HG02852 (cell line): Measurements from ENCODE around the gene JAGN1.
"Not testable (repeated sequence)": the region's sequence is repeated elsewhere in the genome, so short reads cannot be mapped to it uniquely, and the experiment has no call there.

ENCODE experiments used
- ATAC-seq: cut with Tn5 transposase; IDR thresholded peaks from one replicate; pipeline ENCODE4 v1.9.1; 2021; ENCODE audit warnings: mild to moderate bottlenecking, moderate library complexity; ENCODE audit not compliant: unreplicated experiment

JAGN1 gene

DNA sequence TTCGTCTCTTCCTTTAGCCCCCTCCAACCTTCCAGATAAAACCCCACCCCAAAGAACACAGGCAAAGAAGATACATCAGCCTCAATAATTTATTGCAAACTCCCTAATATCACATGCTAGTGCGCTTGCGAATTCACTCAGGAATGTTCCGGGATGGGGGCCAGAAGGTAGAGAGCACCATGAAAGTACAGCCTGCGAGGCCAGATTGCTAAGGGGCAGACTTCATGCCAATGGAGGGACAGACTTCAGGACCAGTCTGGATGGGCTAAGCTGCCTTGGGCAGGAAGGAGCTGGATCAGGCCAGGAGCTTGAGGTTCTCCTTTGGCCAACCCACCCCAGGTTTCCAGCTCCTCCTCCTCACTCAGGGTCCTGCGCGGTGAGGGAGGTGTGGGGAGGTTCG lies 23.8 kb upstream of the JAGN1 start:
- no peak for ATAC-seq

DNA sequence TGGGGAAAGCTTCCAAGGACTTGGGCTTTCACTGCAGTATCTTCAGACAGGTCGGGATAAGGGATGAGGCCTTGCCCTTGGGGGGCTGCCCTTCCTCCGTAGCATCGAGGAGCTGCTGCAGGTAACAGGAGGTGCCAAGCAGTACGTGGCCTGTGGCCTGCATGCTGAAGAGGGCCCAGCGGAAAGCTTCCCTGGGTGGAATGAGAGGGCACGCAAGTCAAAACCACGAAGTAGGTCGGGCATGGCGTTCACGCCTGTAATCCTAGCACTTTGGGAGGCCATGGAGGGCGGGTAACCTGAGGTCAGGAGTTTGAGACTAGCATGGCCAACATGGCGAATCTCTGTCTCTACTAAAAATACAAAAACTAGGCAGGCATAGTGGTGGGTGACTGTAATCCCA lies 23.3 kb upstream of the JAGN1 start:
- no peak for ATAC-seq

DNA sequence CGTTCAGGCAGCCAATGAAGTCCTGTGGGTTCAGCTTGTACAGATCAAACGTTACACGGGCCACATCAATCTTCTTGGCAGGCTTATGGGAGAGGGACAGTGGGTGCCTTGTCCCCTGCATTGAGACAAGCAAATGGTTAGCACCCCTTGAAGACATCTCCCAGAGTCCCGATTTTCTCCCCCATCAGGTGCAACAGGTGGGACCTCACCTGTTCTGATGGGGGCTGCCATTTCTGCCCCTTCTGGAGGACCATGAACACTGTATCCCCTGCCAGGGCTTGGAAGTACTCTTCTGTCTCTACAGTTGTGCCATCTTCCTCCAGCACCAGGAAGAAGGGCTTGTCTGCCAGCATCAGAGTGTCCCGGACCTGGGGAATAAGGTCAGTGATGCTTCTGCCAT lies 20.5 kb upstream of the JAGN1 start:
- no peak for ATAC-seq

DNA sequence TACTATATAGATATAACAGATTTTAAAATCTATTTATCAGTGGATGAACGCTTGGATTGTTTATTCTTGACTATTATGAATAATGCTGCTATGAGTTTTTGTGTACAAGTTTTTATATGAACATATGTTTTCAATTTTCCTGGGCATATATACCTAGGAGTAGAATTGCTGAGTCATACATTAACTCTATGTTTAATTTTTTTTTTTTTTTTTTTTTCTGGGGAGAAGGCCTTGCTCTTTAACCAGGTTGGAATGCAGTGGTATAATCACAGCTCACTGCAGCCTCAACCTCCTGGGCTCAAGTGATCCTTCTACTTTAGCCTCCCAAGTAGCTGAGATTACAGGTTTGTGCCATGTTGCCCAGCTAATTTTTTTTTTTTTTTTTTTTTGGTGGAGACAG lies 19.4 kb upstream of the JAGN1 start:
- ATAC-seq: no peak

DNA sequence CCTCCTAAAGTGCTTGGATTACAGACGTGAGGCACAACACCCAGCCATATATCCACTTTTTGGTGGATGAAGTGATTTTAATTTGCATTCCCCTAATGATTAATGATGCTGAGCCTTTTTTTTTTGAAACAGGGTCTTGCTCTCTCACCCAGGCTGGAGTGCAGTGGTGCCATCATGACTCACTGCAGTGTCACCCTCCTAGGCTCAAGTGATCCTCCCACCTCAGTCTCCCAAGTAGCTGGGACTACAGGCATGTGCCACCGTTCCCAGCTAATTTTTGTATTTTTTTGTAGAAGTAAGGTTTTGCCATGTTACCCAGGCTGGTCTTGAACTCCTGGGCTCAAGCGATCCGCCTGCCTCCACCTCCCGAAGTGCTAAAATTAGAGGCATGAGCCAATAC lies 18.3 kb upstream of the JAGN1 start:
- ATAC-seq: not testable (repeated sequence)

DNA sequence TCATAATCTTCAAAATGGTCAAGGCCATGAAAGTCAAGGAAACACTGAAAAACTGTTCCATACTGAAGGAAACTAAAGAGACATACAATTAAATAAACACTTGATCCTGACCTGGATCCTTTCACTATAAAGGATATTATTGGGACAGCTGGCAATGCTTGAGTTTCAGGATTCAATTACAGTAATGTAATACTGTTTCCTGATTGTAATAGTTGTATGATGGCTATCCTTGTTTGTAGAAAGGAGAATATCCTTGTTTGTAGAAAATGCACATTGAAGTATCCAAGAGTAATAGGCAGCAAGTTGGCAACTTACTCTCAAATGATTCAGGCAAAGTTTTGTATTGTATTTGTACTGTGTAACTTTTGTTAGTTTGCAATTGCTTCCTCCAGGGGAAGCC lies 15.0 kb upstream of the JAGN1 start:
- ATAC-seq: no peak

DNA sequence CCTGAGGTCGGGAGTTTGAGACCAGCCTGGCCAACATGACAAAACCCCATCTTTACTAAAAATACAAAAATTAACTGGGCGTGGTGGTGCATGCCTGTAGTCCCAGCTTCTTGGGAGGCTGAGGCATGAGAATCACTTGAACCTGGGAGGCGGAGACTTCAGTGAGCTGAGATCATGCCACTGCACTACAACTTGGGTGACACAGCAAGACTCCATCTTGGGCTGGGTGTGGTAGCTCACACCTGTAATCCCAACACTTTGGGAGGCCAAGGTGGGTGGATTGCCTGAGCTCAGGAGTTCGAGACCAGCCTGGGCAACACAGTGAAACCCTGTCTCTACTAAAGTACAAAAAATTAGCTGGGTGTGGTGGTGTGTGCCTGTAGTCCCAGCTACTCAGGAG lies 14.2 kb upstream of the JAGN1 start:
- not testable (repeated sequence) for ATAC-seq

DNA sequence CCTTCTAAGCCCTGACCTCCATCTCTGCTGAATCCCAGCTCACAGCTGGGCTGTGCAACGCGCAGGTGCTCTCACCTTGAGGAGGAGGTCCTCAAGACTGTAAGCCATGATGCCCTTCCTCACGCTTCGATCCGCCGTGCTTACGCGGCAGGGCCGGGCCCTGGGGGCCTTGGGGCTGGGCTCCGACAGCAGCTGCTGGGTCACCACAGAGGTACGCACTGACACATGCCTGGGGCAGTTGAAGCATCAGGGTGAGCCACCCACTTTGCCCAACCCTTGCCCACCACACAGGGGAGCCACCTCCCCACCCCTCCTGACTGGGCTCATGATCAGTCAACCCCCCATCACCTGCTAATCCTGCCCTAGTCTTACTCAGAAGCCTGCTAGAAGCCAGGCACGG lies 13.4 kb upstream of the JAGN1 start:
- no peak for ATAC-seq

DNA sequence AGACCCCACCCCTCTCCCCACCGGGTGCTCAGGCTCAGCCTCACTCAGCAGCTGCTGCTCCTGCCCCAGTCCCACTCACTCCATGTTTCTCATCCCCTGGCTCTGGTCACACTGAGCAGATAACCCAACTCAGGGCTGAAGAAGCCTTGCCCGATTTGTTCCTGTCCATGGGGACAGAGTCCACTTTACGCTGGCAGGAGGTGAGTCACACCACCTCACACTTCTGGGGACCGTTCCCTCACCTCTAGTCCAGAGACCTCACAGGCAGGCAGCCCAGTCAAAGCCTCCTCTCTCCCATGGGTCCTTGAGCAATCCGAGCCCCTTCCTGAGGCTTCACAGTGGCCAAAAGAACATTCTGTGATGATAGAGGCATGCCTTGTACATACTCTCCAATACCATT lies 11.7 kb upstream of the JAGN1 start:
- ATAC-seq: no peak

DNA sequence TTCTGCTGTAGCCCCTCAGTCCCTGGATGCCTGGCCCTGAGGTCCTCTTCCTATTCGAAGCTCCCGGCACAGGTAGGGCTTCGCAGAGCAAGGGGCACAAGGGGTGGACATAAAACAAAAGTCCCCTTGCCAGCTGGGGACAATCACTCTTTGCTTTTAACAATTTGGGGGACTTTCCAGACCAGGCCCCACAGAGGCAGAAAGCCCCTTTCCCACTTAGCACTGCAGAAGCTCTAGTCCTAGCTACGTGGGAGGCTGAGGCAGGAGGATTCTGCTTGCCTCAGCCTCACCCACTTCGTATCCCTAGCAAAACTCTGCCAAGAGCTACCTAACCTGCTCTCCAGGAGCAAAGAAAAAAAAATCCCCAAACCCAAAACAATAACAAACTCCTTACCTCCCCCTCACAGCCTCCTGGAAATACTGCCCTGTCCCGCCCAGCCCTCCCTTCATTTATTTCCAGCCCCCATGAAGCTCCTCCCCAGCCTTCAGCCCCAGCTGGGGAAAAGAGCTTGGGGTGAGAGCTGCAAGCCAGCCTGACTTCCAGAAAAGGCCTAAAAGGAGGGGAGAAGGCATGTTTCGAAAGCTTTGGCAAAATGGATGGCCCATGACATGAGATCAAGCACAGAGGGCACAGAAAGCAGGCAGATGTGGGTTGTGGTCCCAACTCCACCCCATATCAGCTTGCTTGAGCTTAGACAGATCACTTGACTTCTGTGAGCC lies 10.4 kb upstream of the JAGN1 start, which contains the start of gene CIDEC:
CIDEC (minus strand) TSS at position 424 of the 720 bp plus-strand sequence. CDS start 1,767 bp downstream, outside the sequence.
- ATAC-seq: no peak

DNA sequence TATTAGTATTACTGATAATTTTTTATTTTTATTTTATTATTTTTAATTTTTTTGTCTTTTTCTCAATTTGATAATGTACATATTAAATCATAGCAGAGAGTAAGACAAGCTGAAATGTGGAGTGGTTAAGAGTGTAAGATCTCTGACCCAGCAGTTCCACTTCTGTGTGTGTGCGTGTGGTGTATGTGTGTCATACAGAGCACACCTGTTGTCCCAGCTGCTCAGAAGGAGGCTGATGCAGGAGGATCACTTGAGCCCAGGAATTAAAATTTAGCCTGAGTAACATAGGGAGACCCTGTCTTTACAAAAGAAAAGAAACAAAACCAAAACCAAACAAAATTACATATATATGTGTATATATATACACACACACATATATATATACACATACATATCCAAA lies 9.0 kb upstream of the JAGN1 start:
- no peak for ATAC-seq

DNA sequence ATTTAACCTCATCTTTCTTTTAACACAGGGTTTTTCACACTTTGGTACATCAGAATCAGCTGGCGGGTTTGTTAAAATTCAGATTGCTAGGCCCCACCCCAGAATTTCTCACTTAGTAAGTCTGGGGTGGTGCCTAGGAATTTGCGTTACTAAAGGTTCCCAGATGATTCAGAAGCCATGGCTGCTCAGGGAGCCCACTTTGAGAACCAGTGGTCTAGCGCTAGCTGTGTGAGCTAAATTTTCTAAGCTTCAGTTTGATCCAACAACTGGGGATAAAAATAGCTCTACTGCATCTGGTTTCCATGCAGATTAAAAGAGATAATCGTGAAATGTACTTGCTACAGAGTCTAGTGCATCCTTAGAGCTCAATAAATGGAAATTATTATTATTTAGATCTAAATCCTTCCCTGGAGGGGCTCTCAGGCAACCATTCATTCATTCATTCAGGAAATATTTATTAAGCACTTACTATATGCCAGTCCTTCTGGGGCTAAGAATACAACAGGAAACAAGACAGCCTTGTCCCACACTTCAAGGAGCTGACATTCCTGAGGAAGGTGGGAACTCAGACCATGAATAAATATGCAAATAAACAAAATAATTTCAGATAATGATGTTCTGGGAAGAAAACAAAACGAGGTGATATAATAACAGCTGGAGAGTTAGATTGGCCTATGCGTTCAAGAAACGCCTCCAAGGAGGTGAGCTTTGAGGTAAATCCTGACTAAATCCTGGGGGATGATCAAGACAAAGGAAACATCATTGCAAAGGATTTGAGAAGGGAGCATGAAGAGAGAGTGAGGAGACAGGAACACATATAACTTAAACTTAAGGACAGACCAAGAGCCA lies 6.5 kb upstream of the JAGN1 start:
- ATAC-seq: no peak

DNA sequence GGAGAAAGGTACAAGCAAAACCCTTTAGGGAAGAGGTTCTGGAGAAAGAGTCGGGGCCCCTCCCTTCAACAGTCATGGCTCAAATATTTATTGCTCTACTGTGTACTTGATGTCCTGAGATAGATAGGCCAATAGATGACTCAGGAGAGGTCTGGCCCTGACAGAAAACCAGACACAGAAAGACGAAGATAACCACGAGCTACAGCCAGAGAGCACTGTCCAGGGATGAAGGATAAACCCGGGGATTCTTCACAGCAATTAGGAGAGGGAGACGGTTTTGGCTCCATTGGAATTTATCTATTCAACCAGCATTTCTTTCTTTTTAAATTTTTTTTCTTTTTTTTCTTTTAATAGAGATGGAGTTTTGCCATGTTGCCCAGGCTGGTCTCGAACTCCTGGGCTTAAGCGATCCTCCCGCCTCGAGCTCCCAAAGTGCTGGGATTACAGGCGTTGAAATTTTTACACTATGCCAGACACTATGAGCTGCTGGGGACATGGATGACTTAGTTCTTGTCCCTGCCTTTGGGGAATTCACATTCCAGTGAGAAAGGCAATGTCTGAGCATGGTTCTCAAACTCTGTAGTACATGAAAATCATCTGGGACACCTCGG lies 5.8 kb upstream of the JAGN1 start:
- no peak for ATAC-seq

DNA sequence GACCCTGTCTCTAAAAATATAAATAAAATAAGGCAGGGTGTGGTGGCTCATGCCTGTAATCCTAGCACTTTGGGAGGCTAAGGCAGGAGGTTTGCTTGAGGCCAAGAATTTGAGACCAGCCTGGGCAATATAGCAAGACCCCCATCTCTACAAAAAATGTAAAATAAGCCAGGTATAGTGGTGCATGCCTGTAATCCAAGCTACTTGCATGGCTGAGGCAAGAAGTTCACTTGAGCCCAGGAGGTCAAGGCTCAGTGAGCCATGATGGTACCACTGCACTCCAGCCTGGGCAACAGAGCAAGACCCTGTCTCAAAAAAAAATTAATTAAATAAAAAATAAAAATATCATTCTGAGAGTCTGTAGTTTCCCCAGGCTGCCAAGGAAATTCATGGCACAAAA lies 4.1 kb upstream of the JAGN1 start:
- ATAC-seq: no peak

DNA sequence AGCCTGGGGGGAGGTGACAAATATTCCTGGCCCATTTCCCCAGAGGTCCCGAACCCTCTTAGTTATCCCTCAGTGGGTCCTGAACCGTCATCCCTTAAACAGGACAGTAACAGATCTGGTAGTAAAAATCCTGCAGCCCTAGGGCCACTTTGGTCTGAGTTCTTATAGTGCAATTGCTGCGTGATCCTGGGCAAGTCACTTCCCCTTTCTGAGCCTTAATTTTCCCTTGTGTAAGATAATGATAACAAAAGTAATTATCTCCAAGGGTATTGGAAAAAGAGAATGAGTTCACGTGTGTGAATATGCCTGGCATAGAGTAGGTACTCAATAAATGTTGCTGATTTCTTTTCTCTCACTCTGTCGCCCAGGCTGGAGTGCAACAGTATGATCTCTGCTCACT lies 2.9 kb upstream of the JAGN1 start:
- ATAC-seq: no peak

DNA sequence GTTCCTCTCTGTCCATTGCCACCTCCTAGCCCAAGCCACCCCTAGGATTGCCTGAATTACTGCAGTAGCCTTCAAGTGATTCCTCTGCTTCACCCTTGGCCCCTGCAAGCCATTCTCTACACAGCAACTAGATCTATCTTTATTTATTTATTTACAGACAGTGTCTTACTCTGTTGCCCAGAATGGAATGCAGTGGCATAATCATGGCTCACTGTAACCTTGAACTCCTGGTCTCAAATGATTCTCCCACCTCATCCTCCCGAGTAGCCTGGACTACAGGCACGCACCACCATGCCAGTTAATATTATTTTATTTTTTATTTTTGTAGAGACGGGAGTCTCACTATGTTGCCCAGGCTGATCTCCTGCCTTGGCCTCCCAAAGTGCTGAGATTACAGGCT lies 1.9 kb upstream of the JAGN1 start:
- no peak for ATAC-seq

DNA sequence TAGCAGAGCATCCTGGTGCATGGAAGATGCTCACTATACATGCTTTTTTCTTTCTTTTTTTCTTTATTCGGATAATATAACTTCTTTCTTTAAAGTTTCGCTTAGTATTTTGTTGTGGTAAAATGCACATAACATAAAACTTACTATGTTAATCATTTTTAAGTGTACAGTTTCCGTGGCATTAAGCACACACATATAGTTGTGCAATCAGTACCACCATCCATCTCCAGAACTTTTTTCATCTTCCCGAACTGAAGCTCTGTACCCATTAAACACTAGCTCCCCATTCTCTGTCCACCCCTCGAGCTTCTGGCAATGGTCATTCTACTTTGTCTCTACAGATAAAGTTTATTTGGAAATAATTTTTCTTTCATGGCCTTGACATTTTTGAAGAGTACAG lies 1.0 kb upstream of the JAGN1 start:
- ATAC-seq: no peak

DNA sequence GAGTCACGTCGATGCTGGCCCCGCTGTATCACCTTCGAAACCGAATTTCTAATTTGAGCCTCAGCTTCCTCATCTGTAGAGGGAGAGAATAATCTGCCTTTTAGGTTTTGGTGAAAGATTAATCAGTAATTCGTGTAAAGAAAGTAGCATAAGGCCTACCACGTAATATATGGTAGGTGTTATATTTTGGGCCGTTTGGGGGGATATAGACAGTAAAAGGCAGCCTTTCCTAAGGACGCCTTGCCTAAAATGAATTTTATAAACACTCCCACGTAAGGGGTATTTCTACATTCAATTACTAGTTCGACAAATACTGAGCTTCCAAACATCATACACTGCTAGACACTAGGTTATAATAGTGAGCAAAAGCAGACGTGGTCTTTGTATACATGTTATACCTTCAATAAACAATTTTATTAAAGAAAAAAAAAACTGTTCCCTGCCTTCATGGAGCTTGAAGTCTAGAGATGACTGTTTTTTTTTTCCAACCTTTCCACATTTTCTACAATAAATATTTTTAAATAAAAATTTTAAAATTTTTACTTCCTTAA lies 737 bp downstream of the JAGN1 start:
- ATAC-seq: no peak

DNA sequence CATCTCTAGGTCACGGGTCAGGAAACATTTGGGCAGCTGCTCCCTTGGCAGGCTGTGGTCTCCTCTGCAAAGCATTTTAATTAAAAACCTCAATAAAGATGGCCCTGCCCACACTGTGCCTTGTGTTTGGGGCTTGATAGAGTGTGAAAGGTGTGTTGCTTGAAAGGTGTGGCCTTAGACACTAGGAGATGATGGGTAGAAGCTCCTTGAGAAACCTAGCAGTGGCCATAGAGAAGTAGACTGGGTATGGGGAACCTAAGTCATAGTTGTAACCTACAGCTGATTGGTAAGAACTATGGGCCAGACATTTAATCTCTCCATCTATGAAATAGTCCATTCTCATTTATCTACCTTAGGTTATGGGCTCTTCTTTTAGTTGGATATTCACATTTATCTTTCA lies 3.3 kb downstream of the JAGN1 start:
- ATAC-seq: no peak

DNA sequence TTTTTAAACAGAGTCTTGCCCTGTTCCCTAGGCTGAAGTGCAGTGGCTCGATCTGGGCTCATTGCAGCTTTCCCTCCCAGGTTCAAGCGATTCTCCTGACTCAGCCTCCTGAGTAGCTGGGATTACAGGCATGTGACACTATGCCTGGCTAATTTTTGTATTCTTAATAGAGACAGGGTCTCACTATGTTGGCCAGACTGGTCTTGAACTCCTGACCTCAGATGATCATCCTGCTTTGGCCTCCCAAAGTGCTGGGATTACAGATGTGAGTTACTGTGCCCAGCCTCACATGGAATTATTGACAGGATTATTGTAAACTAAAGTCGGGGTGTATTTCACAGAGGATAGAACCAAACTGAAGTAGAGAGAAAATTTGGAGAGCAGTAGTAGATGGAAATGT lies 5.3 kb downstream of the JAGN1 start:
- ATAC-seq: not testable (repeated sequence)

DNA sequence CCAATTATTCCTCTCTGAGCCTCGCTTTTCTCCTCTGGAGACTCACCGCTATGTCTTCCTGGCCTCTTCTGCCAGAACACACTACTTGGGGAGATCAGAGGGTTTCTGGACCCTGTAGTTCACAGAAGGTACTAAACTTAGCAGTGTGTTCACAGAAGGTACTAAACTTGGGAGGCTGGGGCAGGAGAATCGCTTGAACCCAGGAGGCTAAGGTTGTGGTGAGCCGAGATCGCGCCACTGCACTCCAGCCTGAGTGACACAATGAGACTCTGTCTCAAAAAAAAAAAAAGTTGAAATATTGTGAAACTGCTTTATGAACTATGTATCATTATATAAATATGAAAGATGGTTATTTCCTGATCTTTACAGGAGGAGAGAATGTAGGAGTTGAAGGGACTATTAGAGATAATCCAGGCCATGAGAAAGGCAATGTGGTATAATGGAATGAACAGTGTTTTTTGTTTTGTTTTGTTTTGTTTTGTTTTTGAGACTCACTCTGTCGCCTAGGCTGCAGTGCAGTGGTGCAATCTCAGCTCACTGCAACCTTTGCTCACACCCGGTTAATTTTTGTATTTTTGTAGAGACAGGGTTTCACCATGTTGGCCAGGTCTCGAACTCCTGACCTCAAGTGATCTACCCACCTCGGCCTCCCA lies 6.5 kb downstream of the JAGN1 start:
- ATAC-seq: not testable (repeated sequence)
